OCI-LY3 (cell line): ENCODE results near the gene EYA2.

ENCODE experiments used
- H2AFZ ChIP-seq: fragments of 200-600, 300-600 bp; shearing (Covaris generic); 2 replicates; pipeline ENCODE4 v1.6.0; 2014; ENCODE audit warnings: antibody characterized with exemption, low read depth, low read length
- H3K27ac ChIP-seq: fragments of 200-600, 300-600 bp; sonication (generic); 2 replicates; pipeline ENCODE4 v1.5.1; 2014; ENCODE audit warnings: mild to moderate bottlenecking, low read length, moderate library complexity, mixed read lengths
- H3K27me3 ChIP-seq: fragments of 200-600, 300-600 bp; sonication (generic); 2 replicates; pipeline ENCODE4 v1.6.1; 2014; ENCODE audit warnings: low read depth, low read length, mixed read lengths
- H3K36me3 ChIP-seq: fragments of 200-600, 300-600 bp; sonication (generic); replicated peaks from 2 replicates; pipeline ENCODE3; 2014; ENCODE audit warnings: low read depth, low read length, mixed read lengths
- H3K4me1 ChIP-seq: fragments of 300-600, 200-600 bp; sonication (generic); 2 replicates; pipeline ENCODE4 v1.6.1; 2014; ENCODE audit warnings: low read length, mixed read lengths
- H3K4me2 ChIP-seq: fragments of 200-600, 300-600 bp; sonication (generic); 2 replicates; pipeline ENCODE4 v1.6.1; 2014; ENCODE audit warnings: low read length, mixed read lengths
- H3K4me3 ChIP-seq: fragments of 300-600, 200-600 bp; sonication (generic); 2 replicates; pipeline ENCODE4 v1.5.1; 2014; ENCODE audit warnings: antibody characterized with exemption, mild to moderate bottlenecking, low read length, moderate library complexity
- H3K79me2 ChIP-seq: fragments of 300-600, 200-600 bp; shearing (Covaris generic); 2 replicates; pipeline ENCODE4 v1.6.1; 2014; ENCODE audit warnings: mild to moderate bottlenecking, low read length, mixed read lengths
- H3K9ac ChIP-seq: fragments of 300-600, 200-600 bp; shearing (Covaris generic); 2 replicates; pipeline ENCODE4 v1.6.0; 2014; ENCODE audit warnings: mild to moderate bottlenecking, low read length, moderate library complexity
- H3K9me3 ChIP-seq: fragments of 200-600, 300-600 bp; shearing (Covaris generic); 2 replicates; pipeline ENCODE4 v1.6.1; 2014; ENCODE audit warnings: low read length, mixed read lengths; ENCODE audit not compliant: insufficient read depth
- H4K20me1 ChIP-seq: fragments of 200-600, 300-600 bp; sonication (generic); 2 replicates; pipeline ENCODE4 v1.6.1; 2016; ENCODE audit warnings: low read length, mixed read lengths; ENCODE audit not compliant: insufficient read depth
- CTCF ChIP-seq: fragments of 200-600, 300-600 bp; sonication (generic); IDR thresholded peaks from 2 replicates; pipeline ENCODE4 v1.5.1; 2014; ENCODE audit warnings: antibody characterized with exemption, low read length, low read depth
- EZH2phosphoT487 ChIP-seq: fragments of 200-600 bp; shearing (Covaris generic); IDR thresholded peaks from 2 replicates; pipeline ENCODE4 v1.6.1; 2018; ENCODE audit warnings: antibody characterized with exemption, mixed run types, low read depth

Gene EYA2

GRCh38 chr20:46979603-46980241, 85.1 kb downstream of the EYA2 start:
- no peaks in the 10 kb centered on the region for H4K20me1 ChIP-seq
- H3K36me3 ChIP-seq = no peaks in the 10 kb centered on the region
- H3K27me3 ChIP-seq = peaks cover 18% of the 10 kb centered on the region; the same call in 1 of the 2 replicates
- no peaks in the 10 kb centered on the region for H3K79me2 ChIP-seq
- no peak overlapping the region for H3K9ac ChIP-seq
- TF ChIP-seq EZH2phosphoT487 (no peak), CTCF (no peak)
- H3K9me3 ChIP-seq = peaks cover 7% of the 10 kb centered on the region; the same call in 1 of the 2 replicates
- no peaks in the 10 kb centered on the region for H3K4me1 ChIP-seq
- no peak overlapping the region for H2AFZ ChIP-seq
- H3K27ac ChIP-seq = no peak overlapping the region
- H3K4me3 ChIP-seq = no peak overlapping the region
- no peak overlapping the region for H3K4me2 ChIP-seq

- no peak overlapping the region for H3K9ac ChIP-seq
These were observed 86.5 kb downstream of the EYA2 start for GRCh38 chr20:46981184-46981583.

GRCh38 chr20:46983466-46983865, 88.8 kb downstream of the EYA2 start:
- TF ChIP-seq CTCF (no peak), EZH2phosphoT487 (no peak)
- no peaks in the 10 kb centered on the region for H4K20me1 ChIP-seq
- H3K36me3 ChIP-seq = no peaks in the 10 kb centered on the region
- no peak overlapping the region for H3K27ac ChIP-seq
- peaks cover 14% of the 10 kb centered on the region for H3K4me1 ChIP-seq
- no peak overlapping the region for H3K4me3 ChIP-seq
- H3K9ac ChIP-seq = no peak overlapping the region
- no peak overlapping the region for H2AFZ ChIP-seq
- H3K79me2 ChIP-seq = no peaks in the 10 kb centered on the region
- H3K9me3 ChIP-seq = peaks cover 7% of the 10 kb centered on the region; the same call in 1 of the 2 replicates
- H3K27me3 ChIP-seq = peaks cover 18% of the 10 kb centered on the region; the same call in 1 of the 2 replicates
- H3K4me2 ChIP-seq = no peak overlapping the region

More at GRCh38 chr20:46981184-46981583, 86.5 kb downstream of the EYA2 start:
- 0 out of 2 replicates have a peak, but pooled peaks cover 3% of the 10 kb centered on the region for H3K4me1 ChIP-seq
- no peak overlapping the region for H3K4me2 ChIP-seq
- no peak for TF ChIP-seq EZH2phosphoT487
- TF ChIP-seq CTCF = no peak
- H3K4me3 ChIP-seq = no peak overlapping the region
- H3K36me3 ChIP-seq = no peaks in the 10 kb centered on the region
- no peak overlapping the region for H2AFZ ChIP-seq
- no peaks in the 10 kb centered on the region for H3K79me2 ChIP-seq
- H3K9me3 ChIP-seq = peaks cover 7% of the 10 kb centered on the region; the same call in 1 of the 2 replicates
- no peak overlapping the region for H3K27ac ChIP-seq
- no peaks in the 10 kb centered on the region for H4K20me1 ChIP-seq
- H3K27me3 ChIP-seq = peaks cover 18% of the 10 kb centered on the region; the same call in 1 of the 2 replicates

- no peaks in the 10 kb centered on the region for H3K36me3 ChIP-seq
- H3K9ac ChIP-seq = no peak overlapping the region
- H3K27ac ChIP-seq = no peak overlapping the region
- no peaks in the 10 kb centered on the region for H3K79me2 ChIP-seq
- H3K9me3 ChIP-seq = peaks cover 7% of the 10 kb centered on the region; the same call in 1 of the 2 replicates
- H2AFZ ChIP-seq = no peak overlapping the region
- H4K20me1 ChIP-seq = no peaks in the 10 kb centered on the region
- H3K4me1 ChIP-seq = peaks cover 14% of the 10 kb centered on the region
- no peak overlapping the region for H3K4me2 ChIP-seq
- no peak for TF ChIP-seq CTCF
- TF ChIP-seq EZH2phosphoT487 = no peak
- H3K27me3 ChIP-seq = peaks cover 18% of the 10 kb centered on the region; the same call in 1 of the 2 replicates
- H3K4me3 ChIP-seq = no peak overlapping the region
These were observed 89.8 kb downstream of the EYA2 start for GRCh38 chr20:46984405-46984804.
